ENCODE results near the gene OTUD4. TPM values are rescaled to one million over a fixed set of nuclear protein-coding genes. Genes with fewer than 3 reads are reported as not detected.

OTUD4 gene
- total RNA-seq (2022; extraction: Qiagen RNA extraction), result 13.0 to 17.3 TPM (median 16.0 TPM) in 5 replicates

GRCh38 chr4:145180298-145181090 is at the start of gene OTUD4:
Gene OTUD4, minus strand, starts transcription at chr4:145180589. Its CDS starts 616 bp downstream, at chr4:145179973.

GRCh38 chr4:145097821-145098674 is 82.3 kb downstream of the OTUD4 start, which contains the start of the genes ABCE1 and ANAPC10:
Gene ABCE1, plus strand, starts transcription at chr4:145098311. Its CDS starts 6,102 bp downstream, at chr4:145104413.
Gene ANAPC10, minus strand, starts transcription at chr4:145098196. Its CDS starts 2,097 bp downstream, at chr4:145096099.

Other genes with a start within 250 kb of the OTUD4 start
- 11.3 to 16.3 TPM (median 12.6 TPM) in 5 replicates for gene ANAPC10, start 82.4 kb downstream of the OTUD4 start, total RNA-seq (2022; extraction: Qiagen RNA extraction)
- gene ABCE1, start 82.3 kb downstream of the OTUD4 start, total RNA-seq (2022; extraction: Qiagen RNA extraction), result 62.4 to 113 TPM (median 70.3 TPM) in 5 replicates